ENCODE measurements around the gene SOX4.

Gene SOX4

GRCh38 chr6:21598674-21599023, 5.1 kb downstream of the SOX4 start:
- TF ChIP-seq CTCF (IDR thresholded peaks at IDR 0.05), result no peak
- no peak overlapping the region for H2AFZ ChIP-seq
- H3K4me3 ChIP-seq (ENCODE audit: low read depth, low read length), result no peak overlapping the region
- no peak overlapping the region for H3K9ac ChIP-seq
- H3K4me2 ChIP-seq (ENCODE audit: low read length), result peak overlapping the region; percentile 30
- no peaks in the 10 kb centered on the region for H3K9me3 ChIP-seq (ENCODE audit: control insufficient read depth, low read length)
- no peaks in the 10 kb centered on the region for H3K79me2 ChIP-seq
- H3K27me3 ChIP-seq (ENCODE audit: control insufficient read depth, insufficient read depth, low read length), result no peaks in the 10 kb centered on the region
- H3K27ac ChIP-seq, result no peak overlapping the region
- no peaks in the 10 kb centered on the region for H3K4me1 ChIP-seq
- no peaks in the 10 kb centered on the region for H3K36me3 ChIP-seq (ENCODE audit: control insufficient read depth, insufficient read depth, low read length)

- no peaks in the 10 kb centered on the region for H3K9me3 ChIP-seq (ENCODE audit: control insufficient read depth, low read length)
- H3K27ac ChIP-seq, result no peak overlapping the region
- H3K27me3 ChIP-seq (ENCODE audit: control insufficient read depth, insufficient read depth, low read length), result no peaks in the 10 kb centered on the region
- TF ChIP-seq CTCF (IDR thresholded peaks at IDR 0.05), result no peak
- no peak overlapping the region for H3K4me3 ChIP-seq (ENCODE audit: low read depth, low read length)
- no peak overlapping the region for H3K9ac ChIP-seq
- H3K4me1 ChIP-seq, result no peaks in the 10 kb centered on the region
- H2AFZ ChIP-seq, result no peak overlapping the region
- H3K79me2 ChIP-seq, result no peaks in the 10 kb centered on the region
- no peaks in the 10 kb centered on the region for H3K36me3 ChIP-seq (ENCODE audit: control insufficient read depth, insufficient read depth, low read length)
- no peak overlapping the region for H3K4me2 ChIP-seq (ENCODE audit: low read length)
These were observed 5.6 kb downstream of the SOX4 start for GRCh38 chr6:21599051-21599696.

GRCh38 chr6:21601339-21601923, 7.9 kb downstream of the SOX4 start:
- Histone ChIP-seq H3K4me2 (ENCODE audit: low read length) (no peak overlapping the region), H3K79me2 (no peaks in the 10 kb centered on the region), H2AFZ (no peak overlapping the region), H3K36me3 (ENCODE audit: control insufficient read depth, insufficient read depth, low read length) (no peaks in the 10 kb centered on the region), H3K4me1 (no peaks in the 10 kb centered on the region), H3K4me3 (ENCODE audit: low read depth, low read length) (no peak overlapping the region), H3K9ac (no peak overlapping the region), H3K27ac (no peak overlapping the region), H3K9me3 (ENCODE audit: control insufficient read depth, low read length) (no peaks in the 10 kb centered on the region), H3K27me3 (ENCODE audit: control insufficient read depth, insufficient read depth, low read length) (no peaks in the 10 kb centered on the region)
- no peak for TF ChIP-seq CTCF (IDR thresholded peaks at IDR 0.05)

GRCh38 chr6:21601932-21602390, 8.4 kb downstream of the SOX4 start:
- no peak for TF ChIP-seq CTCF (IDR thresholded peaks at IDR 0.05)
- no peak overlapping the region for H3K4me2 ChIP-seq (ENCODE audit: low read length)
- no peak overlapping the region for H3K27ac ChIP-seq
- H3K4me3 ChIP-seq (ENCODE audit: low read depth, low read length), result no peak overlapping the region
- no peak overlapping the region for H2AFZ ChIP-seq
- no peak overlapping the region for H3K9ac ChIP-seq
- no peaks in the 10 kb centered on the region for H3K79me2 ChIP-seq
- H3K9me3 ChIP-seq (ENCODE audit: control insufficient read depth, low read length), result no peaks in the 10 kb centered on the region
- no peaks in the 10 kb centered on the region for H3K4me1 ChIP-seq
- no peaks in the 10 kb centered on the region for H3K27me3 ChIP-seq (ENCODE audit: control insufficient read depth, insufficient read depth, low read length)
- H3K36me3 ChIP-seq (ENCODE audit: control insufficient read depth, insufficient read depth, low read length), result no peaks in the 10 kb centered on the region

Measured in parathyroid adenoma (tissue), 2 donors.